Upper lobe of right lung (tissue), 1 donor: ENCODE measurements around the gene MAML1. TPM values are rescaled to one million over a fixed set of nuclear protein-coding genes. Genes with fewer than 3 reads are reported as not detected.

Experiments
- ATAC-seq: fragments of 200-7000 bp; cut with Tn5 transposase; one replicate; pipeline ENCODE4 v1.9.1; 2020; ENCODE audit warnings: mild to moderate bottlenecking, moderate library complexity
- DNase-seq: peaks from one replicate; pipeline ENCODE4 v3.0.0-alpha.2; 2020
- H3K27ac ChIP-seq: fragments of 200-600 bp; one replicate; pipeline ENCODE4 v1.8.0; 2022
- H3K27me3 ChIP-seq: fragments of 200-600 bp; one replicate; pipeline ENCODE4 v1.8.0; 2022; ENCODE audit warnings: mild to moderate bottlenecking
- H3K36me3 ChIP-seq: fragments of 200-600 bp; one replicate; pipeline ENCODE4 v1.8.0; 2022
- H3K4me1 ChIP-seq: fragments of 200-600 bp; one replicate; pipeline ENCODE4 v1.8.0; 2022
- H3K4me3 ChIP-seq: fragments of 200-600 bp; one replicate; pipeline ENCODE4 v1.8.0; 2022; ENCODE audit warnings: mild to moderate bottlenecking
- H3K9me3 ChIP-seq: fragments of 200-600 bp; one replicate; pipeline ENCODE4 v1.8.0; 2022
- intact Hi-C: fragments of 100-400 bp; cut with DNase I; formaldehyde crosslinking; loops from one replicate; pipeline ENCODE4 v1.11.0; 2022
- total RNA-seq: library from RNA; stranded (reverse); fragmentation: NEBNext Ultra II Directional; extraction: Animal tissue kit (Norgen Biotek cat#: 25700); gene quantifications from one replicate; pipeline ENCODE4 v1.2.1, GENCODE V29; 2021
- TF ChIP-seq, protein P1 (sequence below): fragments of 200-600 bp; IDR thresholded peaks from one replicate; pipeline ENCODE4 v1.8.0; 2022; ENCODE audit warnings: antibody characterized with exemption
- donor health status: DM: no; HTN: yes; CAD: no; lungs with severe emphysema.

MAML1 gene
- total RNA-seq, 1 donor from 2014 or later: 24.4 TPM

DNA sequence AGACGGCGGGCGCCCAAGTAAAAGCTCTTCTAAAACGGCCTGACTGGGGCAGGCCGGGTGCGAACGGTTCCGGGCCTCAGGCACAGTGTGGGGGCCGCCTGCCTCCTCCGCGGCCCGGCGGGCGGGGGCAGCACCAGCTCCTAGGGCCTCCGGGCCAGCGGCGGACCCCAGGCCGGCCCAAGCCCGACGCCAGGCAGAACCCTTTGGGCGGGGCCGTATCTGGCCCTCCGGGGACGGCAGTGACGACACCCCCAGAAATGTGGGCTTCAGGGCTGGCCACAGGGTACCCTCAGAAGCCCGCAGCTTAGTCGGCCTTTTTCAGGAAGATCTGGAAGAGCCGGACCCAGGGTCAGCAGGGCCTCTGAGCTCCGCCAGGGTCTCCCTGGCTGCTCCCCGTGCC lies 65.1 kb downstream of the MAML1 start:
- ATAC-seq (no peak), DNase-seq (no peak)
- Histone ChIP-seq H3K4me1 (peaks cover 37% of the 10 kb centered on the region), H3K27ac (no peak overlapping the region), H3K27me3 (no peaks in the 10 kb centered on the region), H3K36me3 (peaks cover 45% of the 10 kb centered on the region), H3K4me3 (no peak overlapping the region), H3K9me3 (no peaks in the 10 kb centered on the region)
- TF ChIP-seq, protein P1, sequence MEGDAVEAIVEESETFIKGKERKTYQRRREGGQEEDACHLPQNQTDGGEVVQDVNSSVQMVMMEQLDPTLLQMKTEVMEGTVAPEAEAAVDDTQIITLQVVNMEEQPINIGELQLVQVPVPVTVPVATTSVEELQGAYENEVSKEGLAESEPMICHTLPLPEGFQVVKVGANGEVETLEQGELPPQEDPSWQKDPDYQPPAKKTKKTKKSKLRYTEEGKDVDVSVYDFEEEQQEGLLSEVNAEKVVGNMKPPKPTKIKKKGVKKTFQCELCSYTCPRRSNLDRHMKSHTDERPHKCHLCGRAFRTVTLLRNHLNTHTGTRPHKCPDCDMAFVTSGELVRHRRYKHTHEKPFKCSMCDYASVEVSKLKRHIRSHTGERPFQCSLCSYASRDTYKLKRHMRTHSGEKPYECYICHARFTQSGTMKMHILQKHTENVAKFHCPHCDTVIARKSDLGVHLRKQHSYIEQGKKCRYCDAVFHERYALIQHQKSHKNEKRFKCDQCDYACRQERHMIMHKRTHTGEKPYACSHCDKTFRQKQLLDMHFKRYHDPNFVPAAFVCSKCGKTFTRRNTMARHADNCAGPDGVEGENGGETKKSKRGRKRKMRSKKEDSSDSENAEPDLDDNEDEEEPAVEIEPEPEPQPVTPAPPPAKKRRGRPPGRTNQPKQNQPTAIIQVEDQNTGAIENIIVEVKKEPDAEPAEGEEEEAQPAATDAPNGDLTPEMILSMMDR: no peak
- intact Hi-C loops: loop anchor here (5.0 kb wide), 1 partner anchor 35 kb away; no protein-coding TSS in a partner anchor

DNA sequence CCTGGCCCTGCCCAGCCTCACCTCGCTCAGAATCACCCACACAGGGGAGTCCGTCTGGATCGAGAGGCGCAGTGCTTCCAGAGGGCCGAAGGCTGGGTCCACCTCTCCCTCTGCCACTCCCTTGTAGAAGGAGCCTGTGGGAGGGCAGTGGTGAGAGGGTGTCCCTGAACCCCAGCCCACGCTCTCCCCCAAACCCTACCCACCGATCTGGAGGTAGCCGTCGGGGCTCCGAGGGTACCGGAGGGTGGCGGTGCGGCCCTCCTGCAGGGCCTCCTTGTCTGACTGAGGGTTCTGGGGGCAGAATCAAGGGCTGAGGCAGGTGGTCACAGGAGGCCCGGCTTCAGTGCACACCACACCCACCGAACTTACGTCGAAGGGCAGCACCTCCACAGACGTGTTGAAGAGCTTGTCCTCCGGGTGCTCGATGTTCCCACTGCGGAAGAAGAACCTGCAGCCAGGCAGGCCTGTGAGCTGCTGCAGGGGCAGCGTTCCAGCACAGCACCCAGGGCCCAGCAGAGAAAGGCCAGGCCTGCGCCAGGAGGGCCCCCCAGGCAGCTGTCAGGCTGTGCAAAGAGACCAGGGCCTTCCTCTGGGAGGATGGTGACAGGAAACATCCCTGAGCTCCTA lies 65.6 kb downstream of the MAML1 start:
- ATAC-seq (no peak), DNase-seq (no peak)
- intact Hi-C loops: loop anchor here (5.0 kb wide), 1 partner anchor 36 kb away; no protein-coding TSS in a partner anchor
- peaks cover 35% of the 10 kb centered on the region for H3K4me1 ChIP-seq
- H3K4me3 ChIP-seq: no peak overlapping the region
- no peaks in the 10 kb centered on the region for H3K9me3 ChIP-seq
- no peaks in the 10 kb centered on the region for H3K27me3 ChIP-seq
- TF ChIP-seq, protein P1: no peak
- no peak overlapping the region for H3K27ac ChIP-seq
- peaks cover 45% of the 10 kb centered on the region for H3K36me3 ChIP-seq

GRCh38 chr5:179798771-179799643 lies 66.4 kb downstream of the MAML1 start:
- DNase-seq (no peak), ATAC-seq (no peak)
- Histone ChIP-seq H3K36me3 (peaks cover 45% of the 10 kb centered on the region), H3K9me3 (no peaks in the 10 kb centered on the region), H3K27me3 (no peaks in the 10 kb centered on the region), H3K4me1 (peaks cover 35% of the 10 kb centered on the region), H3K4me3 (no peak overlapping the region), H3K27ac (no peak overlapping the region)
- TF ChIP-seq, protein P1: no peak
- intact Hi-C loops: loop anchor here (5.0 kb wide), 1 partner anchor 37 kb away; no protein-coding TSS in a partner anchor

DNA sequence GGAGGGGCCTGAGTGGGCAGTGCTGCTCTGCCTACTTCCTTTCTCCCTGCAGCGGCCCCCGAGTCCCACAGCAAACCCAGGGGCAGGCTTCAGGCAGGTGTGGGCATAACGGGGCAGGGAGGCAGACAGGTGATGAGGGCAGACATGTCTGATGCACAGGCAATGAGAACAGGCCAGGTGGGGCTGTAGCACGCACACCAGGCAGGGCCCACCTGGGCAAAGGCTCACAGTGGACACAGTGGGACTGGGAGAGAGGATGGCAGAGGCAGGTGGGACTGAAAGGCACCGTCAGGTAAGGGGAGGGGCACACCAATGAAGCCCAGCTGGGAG lies 67.0 kb downstream of the MAML1 start:
- Histone ChIP-seq H3K36me3 (peaks cover 45% of the 10 kb centered on the region), H3K27me3 (no peaks in the 10 kb centered on the region), H3K4me3 (no peak overlapping the region), H3K9me3 (no peaks in the 10 kb centered on the region), H3K27ac (no peak overlapping the region), H3K4me1 (peaks cover 35% of the 10 kb centered on the region)
- ATAC-seq (no peak), DNase-seq (no peak)
- intact Hi-C loops: loop anchor here (5.0 kb wide), 1 partner anchor 37 kb away; no protein-coding TSS in a partner anchor
- TF ChIP-seq, protein P1: no peak

GRCh38 chr5:179800071-179800695 lies 67.6 kb downstream of the MAML1 start:
- ATAC-seq (no peak), DNase-seq (no peak)
- Histone ChIP-seq H3K4me1 (peaks cover 35% of the 10 kb centered on the region), H3K9me3 (no peaks in the 10 kb centered on the region), H3K36me3 (peaks cover 45% of the 10 kb centered on the region), H3K4me3 (no peak overlapping the region), H3K27me3 (no peaks in the 10 kb centered on the region), H3K27ac (no peak overlapping the region)
- intact Hi-C loops: no loop called here
- TF ChIP-seq, protein P1: no peak
